ENCODE data around the gene FAR1.

The FAR1 gene

DNA sequence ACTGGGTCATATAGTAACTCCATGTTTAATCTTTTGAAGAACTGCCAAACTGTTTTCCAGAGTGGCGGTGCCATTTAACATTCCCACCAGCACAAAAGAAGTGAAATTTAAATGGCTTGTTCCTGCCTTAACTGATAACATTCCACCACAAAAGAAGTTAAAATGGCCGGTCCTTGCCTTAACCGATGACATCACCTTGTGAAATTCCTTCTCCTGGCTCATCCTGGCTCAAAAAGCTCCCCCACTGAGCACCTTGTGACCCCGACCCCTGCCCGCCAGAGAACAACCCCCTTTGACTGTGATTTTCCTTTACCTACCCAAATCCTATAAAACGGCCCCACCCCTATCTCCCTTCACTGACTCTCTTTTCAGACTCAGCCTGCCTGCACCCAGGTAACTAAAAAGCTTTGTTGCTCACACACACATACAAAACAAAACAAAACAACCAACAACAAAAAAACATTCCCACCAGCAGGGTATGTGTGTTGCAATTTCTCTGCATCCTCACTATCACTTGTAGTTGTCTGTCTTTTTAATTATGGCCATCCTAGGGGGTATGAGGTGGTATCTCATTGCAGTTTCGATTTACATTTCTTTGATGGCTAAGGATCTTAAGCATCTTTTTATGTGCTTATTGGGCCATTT lies 109.0 kb downstream of the FAR1 start:
- no peak overlapping the region for H3K27ac ChIP-seq (ENCODE audit: low read depth, low read length)
- no peak for TF ChIP-seq EZH2phosphoT487 (IDR thresholded peaks at IDR 0.05; ENCODE audit: borderline replicate concordance, low read length)

DNA sequence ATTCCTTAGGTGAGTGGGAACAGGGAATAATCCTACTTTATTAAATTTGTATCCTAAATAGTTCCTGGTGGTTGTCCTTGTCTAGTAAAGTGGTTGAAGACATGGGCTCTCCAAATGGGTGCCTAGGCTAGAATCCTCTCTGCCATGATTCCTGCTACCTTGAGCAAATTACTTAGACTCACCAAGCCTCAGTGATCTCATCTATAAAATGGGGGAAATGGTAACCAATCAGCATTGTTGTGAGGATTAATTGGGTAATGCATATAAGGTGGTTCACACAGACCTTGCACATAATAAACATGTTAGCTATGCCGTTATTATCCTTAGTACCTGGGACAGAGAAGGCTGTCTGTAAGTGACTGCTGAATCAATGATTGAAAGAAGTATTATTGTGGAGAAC lies 109.9 kb downstream of the FAR1 start:
- Histone ChIP-seq H3K4me2 (ENCODE audit: low read length) (no peak overlapping the region), H3K36me3 (ENCODE audit: control insufficient read depth, low read length) (no peaks in the 10 kb centered on the region), H3F3A (ENCODE audit: control insufficient read depth, insufficient read depth) (no peaks in the 10 kb centered on the region), H3K27me3 (ENCODE audit: control insufficient read depth, low read length) (peaks cover 8% of the 10 kb centered on the region), H3K9me2 (replicated peaks; ENCODE audit: control insufficient read depth, low read length) (no peaks in the 10 kb centered on the region), H3K27ac (ENCODE audit: low read depth, low read length) (no peak overlapping the region), H3K4me3 (ENCODE audit: low read length) (no peak overlapping the region), H3K4me1 (ENCODE audit: control insufficient read depth, low read length) (no peaks in the 10 kb centered on the region), H4K20me1 (ENCODE audit: control insufficient read depth, insufficient read depth, low read depth, low read length) (no peaks in the 10 kb centered on the region), H3K9me3 (ENCODE audit: control insufficient read depth, insufficient read depth, low read length) (no peaks in the 10 kb centered on the region), H3K79me2 (ENCODE audit: control insufficient read depth, low read length) (no peaks in the 10 kb centered on the region)
- TF ChIP-seq EZH2phosphoT487 (IDR thresholded peaks at IDR 0.05; ENCODE audit: borderline replicate concordance, low read length): no peak
- TF ChIP-seq, protein P1, sequence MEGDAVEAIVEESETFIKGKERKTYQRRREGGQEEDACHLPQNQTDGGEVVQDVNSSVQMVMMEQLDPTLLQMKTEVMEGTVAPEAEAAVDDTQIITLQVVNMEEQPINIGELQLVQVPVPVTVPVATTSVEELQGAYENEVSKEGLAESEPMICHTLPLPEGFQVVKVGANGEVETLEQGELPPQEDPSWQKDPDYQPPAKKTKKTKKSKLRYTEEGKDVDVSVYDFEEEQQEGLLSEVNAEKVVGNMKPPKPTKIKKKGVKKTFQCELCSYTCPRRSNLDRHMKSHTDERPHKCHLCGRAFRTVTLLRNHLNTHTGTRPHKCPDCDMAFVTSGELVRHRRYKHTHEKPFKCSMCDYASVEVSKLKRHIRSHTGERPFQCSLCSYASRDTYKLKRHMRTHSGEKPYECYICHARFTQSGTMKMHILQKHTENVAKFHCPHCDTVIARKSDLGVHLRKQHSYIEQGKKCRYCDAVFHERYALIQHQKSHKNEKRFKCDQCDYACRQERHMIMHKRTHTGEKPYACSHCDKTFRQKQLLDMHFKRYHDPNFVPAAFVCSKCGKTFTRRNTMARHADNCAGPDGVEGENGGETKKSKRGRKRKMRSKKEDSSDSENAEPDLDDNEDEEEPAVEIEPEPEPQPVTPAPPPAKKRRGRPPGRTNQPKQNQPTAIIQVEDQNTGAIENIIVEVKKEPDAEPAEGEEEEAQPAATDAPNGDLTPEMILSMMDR (IDR thresholded peaks at IDR 0.05; ENCODE audit: low read depth, low read length, poor library complexity, severe bottlenecking): no peak

More for the DNA sequence above, 109.0 kb downstream of the FAR1 start:
- H3K4me1 ChIP-seq (ENCODE audit: control insufficient read depth, low read length): peaks cover 7% of the 10 kb centered on the region
- H3K36me3 ChIP-seq (ENCODE audit: control insufficient read depth, low read length): no peaks in the 10 kb centered on the region
- peaks cover 5% of the 10 kb centered on the region for H3K27me3 ChIP-seq (ENCODE audit: control insufficient read depth, low read length)
- no peaks in the 10 kb centered on the region for H3K79me2 ChIP-seq (ENCODE audit: control insufficient read depth, low read length)
- H4K20me1 ChIP-seq (ENCODE audit: control insufficient read depth, insufficient read depth, low read depth, low read length): no peaks in the 10 kb centered on the region
- no peak overlapping the region for H3K4me3 ChIP-seq (ENCODE audit: low read length)
- no peaks in the 10 kb centered on the region for H3K9me2 ChIP-seq (replicated peaks; ENCODE audit: control insufficient read depth, low read length)
- no peak overlapping the region for H3K4me2 ChIP-seq (ENCODE audit: low read length)
- H3F3A ChIP-seq (ENCODE audit: control insufficient read depth, insufficient read depth): no peaks in the 10 kb centered on the region
- no peaks in the 10 kb centered on the region for H3K9me3 ChIP-seq (ENCODE audit: control insufficient read depth, insufficient read depth, low read length)

DNA sequence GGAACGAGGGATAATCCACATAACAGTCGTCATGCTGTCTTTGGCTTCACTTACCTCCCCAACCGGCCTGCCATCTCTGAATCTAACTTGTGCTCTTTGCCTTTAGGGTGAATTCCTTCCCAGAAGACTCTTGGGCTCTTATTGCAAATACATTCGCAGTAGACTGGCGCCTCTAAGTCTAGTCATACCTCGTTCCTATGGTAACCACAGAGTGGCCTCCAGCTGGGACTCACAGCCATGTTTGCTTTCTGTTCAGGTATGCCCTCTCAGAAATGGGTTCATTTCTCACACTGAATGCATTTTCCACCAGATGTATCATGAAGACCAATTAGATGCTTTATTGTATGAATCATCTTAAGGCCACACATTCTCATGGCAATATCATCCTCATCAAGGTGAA lies 112.7 kb downstream of the FAR1 start:
- H3K4me1 ChIP-seq (ENCODE audit: control insufficient read depth, low read length): no peaks in the 10 kb centered on the region
- no peak overlapping the region for H3K4me2 ChIP-seq (ENCODE audit: low read length)
- H3K9me2 ChIP-seq (replicated peaks; ENCODE audit: control insufficient read depth, low read length): no peaks in the 10 kb centered on the region
- H3K27me3 ChIP-seq (ENCODE audit: control insufficient read depth, low read length): peaks cover 8% of the 10 kb centered on the region
- H3K27ac ChIP-seq (ENCODE audit: low read depth, low read length): no peak overlapping the region
- H3F3A ChIP-seq (ENCODE audit: control insufficient read depth, insufficient read depth): no peaks in the 10 kb centered on the region
- no peak overlapping the region for H3K4me3 ChIP-seq (ENCODE audit: low read length)
- TF ChIP-seq, protein P1 (IDR thresholded peaks at IDR 0.05; ENCODE audit: low read depth, low read length, poor library complexity, severe bottlenecking): no peak
- no peak for TF ChIP-seq EZH2phosphoT487 (IDR thresholded peaks at IDR 0.05; ENCODE audit: borderline replicate concordance, low read length)
- no peaks in the 10 kb centered on the region for H4K20me1 ChIP-seq (ENCODE audit: control insufficient read depth, insufficient read depth, low read depth, low read length)
- no peaks in the 10 kb centered on the region for H3K79me2 ChIP-seq (ENCODE audit: control insufficient read depth, low read length)
- no peaks in the 10 kb centered on the region for H3K36me3 ChIP-seq (ENCODE audit: control insufficient read depth, low read length)
- no peaks in the 10 kb centered on the region for H3K9me3 ChIP-seq (ENCODE audit: control insufficient read depth, insufficient read depth, low read length)
